ENCODE results near the gene TSPAN14.

GRCh38 chr10:80528901-80529300, 74.8 kb downstream of the TSPAN14 start:
- TF ChIP-seq CTCF (IDR thresholded peaks at IDR 0.05) (no peak), MAX (CRISPR knock-in tag; IDR thresholded peaks at IDR 0.05) (no peak), PREB (CRISPR knock-in tag; IDR thresholded peaks at IDR 0.05; ENCODE audit: borderline replicate concordance) (no peak), ETV6 (CRISPR knock-in tag; IDR thresholded peaks at IDR 0.05) (no peak), ZNF263 (CRISPR knock-in tag; IDR thresholded peaks at IDR 0.05; ENCODE audit: low read depth) (no peak), ZBTB21 (CRISPR knock-in tag; IDR thresholded peaks at IDR 0.05; ENCODE audit: borderline replicate concordance) (no peak), ZNF423 (CRISPR knock-in tag; IDR thresholded peaks at IDR 0.05) (no peak), IRF2 (CRISPR knock-in tag; IDR thresholded peaks at IDR 0.05; ENCODE audit: borderline replicate concordance, low read depth) (no peak), CREM (CRISPR knock-in tag; IDR thresholded peaks at IDR 0.05) (no peak), ERG (CRISPR knock-in tag; IDR thresholded peaks at IDR 0.05) (no peak), OVOL2 (CRISPR knock-in tag; IDR thresholded peaks at IDR 0.05; ENCODE audit: borderline replicate concordance) (no peak), CREB1 (CRISPR knock-in tag; IDR thresholded peaks at IDR 0.05) (no peak)

Measured in WTC11 (cell line).